PFSK-1 (cell line): ENCODE data around the gene HEMGN.

ENCODE experiments used
- FOXP2 ChIP-seq: optimal IDR thresholded peaks from 2 replicates; pipeline ENCODE3; 2011; ENCODE audit warnings: borderline replicate concordance, control low read depth, inconsistent platforms; ENCODE audit not compliant: insufficient read depth; ENCODE audit errors: extremely low read length, extremely low read depth
- TF ChIP-seq, protein P1 (sequence below), 2 experiments: IDR thresholded peaks; 2 replicates each; pipeline versions ENCODE4 v1.6.1 to v1.8.0; 2011 to 2012; ENCODE audit warnings: low read depth in 2 of 2, low read length in 2 of 2, control low read depth in 1 of 2, inconsistent platforms in 1 of 2, mild to moderate bottlenecking in 1 of 2, moderate library complexity in 1 of 2; ENCODE audit not compliant: insufficient read depth in 1 of 2

GRCh38 chr9:97924386-97924785, 13.6 kb downstream of the HEMGN start:
- TF ChIP-seq FOXP2, result no peak
- TF ChIP-seq, protein P1, sequence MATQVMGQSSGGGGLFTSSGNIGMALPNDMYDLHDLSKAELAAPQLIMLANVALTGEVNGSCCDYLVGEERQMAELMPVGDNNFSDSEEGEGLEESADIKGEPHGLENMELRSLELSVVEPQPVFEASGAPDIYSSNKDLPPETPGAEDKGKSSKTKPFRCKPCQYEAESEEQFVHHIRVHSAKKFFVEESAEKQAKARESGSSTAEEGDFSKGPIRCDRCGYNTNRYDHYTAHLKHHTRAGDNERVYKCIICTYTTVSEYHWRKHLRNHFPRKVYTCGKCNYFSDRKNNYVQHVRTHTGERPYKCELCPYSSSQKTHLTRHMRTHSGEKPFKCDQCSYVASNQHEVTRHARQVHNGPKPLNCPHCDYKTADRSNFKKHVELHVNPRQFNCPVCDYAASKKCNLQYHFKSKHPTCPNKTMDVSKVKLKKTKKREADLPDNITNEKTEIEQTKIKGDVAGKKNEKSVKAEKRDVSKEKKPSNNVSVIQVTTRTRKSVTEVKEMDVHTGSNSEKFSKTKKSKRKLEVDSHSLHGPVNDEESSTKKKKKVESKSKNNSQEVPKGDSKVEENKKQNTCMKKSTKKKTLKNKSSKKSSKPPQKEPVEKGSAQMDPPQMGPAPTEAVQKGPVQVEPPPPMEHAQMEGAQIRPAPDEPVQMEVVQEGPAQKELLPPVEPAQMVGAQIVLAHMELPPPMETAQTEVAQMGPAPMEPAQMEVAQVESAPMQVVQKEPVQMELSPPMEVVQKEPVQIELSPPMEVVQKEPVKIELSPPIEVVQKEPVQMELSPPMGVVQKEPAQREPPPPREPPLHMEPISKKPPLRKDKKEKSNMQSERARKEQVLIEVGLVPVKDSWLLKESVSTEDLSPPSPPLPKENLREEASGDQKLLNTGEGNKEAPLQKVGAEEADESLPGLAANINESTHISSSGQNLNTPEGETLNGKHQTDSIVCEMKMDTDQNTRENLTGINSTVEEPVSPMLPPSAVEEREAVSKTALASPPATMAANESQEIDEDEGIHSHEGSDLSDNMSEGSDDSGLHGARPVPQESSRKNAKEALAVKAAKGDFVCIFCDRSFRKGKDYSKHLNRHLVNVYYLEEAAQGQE (IDR thresholded peaks at IDR 0.05; ENCODE audit: insufficient read depth in 1 of 2, low read depth in 2 of 2, low read length in 2 of 2), result no peak
